IPS-20b (cell line): Measurements from ENCODE around the gene IL1RAP.

Source experiments
- H3K27ac ChIP-seq: one replicate; pipeline ENCODE4 v1.5.1; 2013; ENCODE audit warnings: low read length
- H3K27me3 ChIP-seq: 2 replicates; pipeline ENCODE4 v1.6.1; 2013; ENCODE audit warnings: mild to moderate bottlenecking, low read length, inconsistent platforms; ENCODE audit not compliant: insufficient read depth
- H3K36me3 ChIP-seq: 2 replicates; pipeline ENCODE4 v1.6.1; 2013; ENCODE audit warnings: low read depth, mild to moderate bottlenecking, inconsistent platforms, low read length, moderate library complexity; ENCODE audit not compliant: insufficient read depth
- H3K4me1 ChIP-seq: 2 replicates; pipeline ENCODE4 v1.6.1; 2013; ENCODE audit warnings: mild to moderate bottlenecking, control low read depth, inconsistent platforms, low read length, moderate library complexity; ENCODE audit not compliant: insufficient read depth
- H3K4me3 ChIP-seq: 2 replicates; pipeline ENCODE4 v1.5.1; 2013; ENCODE audit warnings: mild to moderate bottlenecking, low read length, inconsistent platforms
- H3K9ac ChIP-seq: 2 replicates; pipeline ENCODE4 v1.6.1; 2013; ENCODE audit warnings: low read depth, mild to moderate bottlenecking, inconsistent platforms, low read length, moderate library complexity
- H3K9me3 ChIP-seq: 2 replicates; pipeline ENCODE4 v1.6.1; 2013; ENCODE audit warnings: mild to moderate bottlenecking, low read depth, low read length, inconsistent platforms; ENCODE audit not compliant: insufficient read depth

The IL1RAP gene

GRCh38 chr3:190533511-190534281, 19.8 kb downstream of the IL1RAP start:
- Histone ChIP-seq H3K9ac (no peak overlapping the region), H3K36me3 (no peaks in the 10 kb centered on the region), H3K4me3 (no peak overlapping the region), H3K27ac (no peak overlapping the region), H3K27me3 (peaks cover 13% of the 10 kb centered on the region; the same call in 1 of the 2 replicates), H3K4me1 (no peaks in the 10 kb centered on the region; the same call in 1 of the 2 replicates), H3K9me3 (no peaks in the 10 kb centered on the region)

DNA sequence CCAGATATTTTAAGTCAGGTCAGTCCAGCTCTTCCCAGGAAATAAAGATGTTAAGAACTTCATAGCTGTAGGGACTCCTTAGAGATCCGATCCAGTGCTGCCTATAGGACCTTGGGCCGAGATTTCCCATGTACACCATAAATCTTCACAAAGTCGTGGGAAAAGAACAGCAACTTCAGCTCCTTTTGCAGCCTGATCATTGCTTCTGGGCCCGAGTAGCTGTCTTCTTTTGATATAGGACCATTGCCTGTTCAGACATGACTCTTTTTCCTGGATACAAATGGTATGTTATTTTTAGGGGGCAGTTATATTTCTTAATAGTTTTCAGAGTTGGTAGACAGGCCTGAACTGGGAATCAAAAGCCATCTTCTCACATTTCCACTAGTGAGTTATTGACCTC, 20.5 kb downstream of the IL1RAP start:
- H3K4me3 ChIP-seq: no peak overlapping the region
- H3K9ac ChIP-seq: no peak overlapping the region
- H3K27ac ChIP-seq: no peak overlapping the region
- H3K9me3 ChIP-seq: no peaks in the 10 kb centered on the region
- H3K27me3 ChIP-seq: peaks cover 20% of the 10 kb centered on the region; the same call in 1 of the 2 replicates
- no peaks in the 10 kb centered on the region for H3K36me3 ChIP-seq
- no peaks in the 10 kb centered on the region; the same call in 1 of the 2 replicates for H3K4me1 ChIP-seq

- H3K9ac ChIP-seq: no peak overlapping the region
- H3K27me3 ChIP-seq: peaks cover 25% of the 10 kb centered on the region
- H3K27ac ChIP-seq: no peak overlapping the region
- H3K36me3 ChIP-seq: no peaks in the 10 kb centered on the region
- no peaks in the 10 kb centered on the region for H3K9me3 ChIP-seq
- H3K4me3 ChIP-seq: no peak overlapping the region
- peaks cover 2% of the 10 kb centered on the region; the same call in 1 of the 2 replicates for H3K4me1 ChIP-seq
Observed at GRCh38 chr3:190534986-190535385, 21.1 kb downstream of the IL1RAP start.

- peaks cover 5% of the 10 kb centered on the region; the same call in 1 of the 2 replicates for H3K4me1 ChIP-seq
- no peaks in the 10 kb centered on the region for H3K9me3 ChIP-seq
Observed at GRCh38 chr3:190537146-190537545, 23.3 kb downstream of the IL1RAP start.

GRCh38 chr3:190538288-190538687, 24.4 kb downstream of the IL1RAP start:
- H3K9ac ChIP-seq: no peak overlapping the region
- H3K9me3 ChIP-seq: no peaks in the 10 kb centered on the region
- peaks cover 5% of the 10 kb centered on the region; the same call in 1 of the 2 replicates for H3K4me1 ChIP-seq
- H3K27me3 ChIP-seq: peaks cover 58% of the 10 kb centered on the region
- no peaks in the 10 kb centered on the region for H3K36me3 ChIP-seq
- no peak overlapping the region for H3K4me3 ChIP-seq
- no peak overlapping the region for H3K27ac ChIP-seq

More at GRCh38 chr3:190537146-190537545, 23.3 kb downstream of the IL1RAP start:
- peaks cover 46% of the 10 kb centered on the region for H3K27me3 ChIP-seq
- H3K4me3 ChIP-seq: no peak overlapping the region
- no peak overlapping the region for H3K27ac ChIP-seq
- no peaks in the 10 kb centered on the region for H3K36me3 ChIP-seq
- no peak overlapping the region for H3K9ac ChIP-seq

DNA sequence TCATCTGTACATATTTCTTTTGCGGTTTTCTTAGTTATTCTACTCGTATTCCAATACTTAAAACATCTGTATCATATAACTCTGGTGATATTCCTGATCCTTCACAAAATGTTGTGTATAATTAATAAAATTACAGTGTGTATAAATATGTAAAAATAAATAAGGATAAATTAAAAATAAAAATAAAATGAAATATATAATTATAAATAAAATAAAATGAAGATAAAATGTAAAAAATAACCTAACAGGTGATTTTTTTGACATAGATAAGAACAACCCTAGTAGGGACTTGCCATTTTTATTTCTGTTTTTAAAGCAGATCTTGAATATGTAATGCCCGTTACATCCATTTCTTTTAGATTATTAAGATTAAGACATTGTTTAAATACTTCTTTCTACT, 25.6 kb downstream of the IL1RAP start:
- H3K9me3 ChIP-seq: no peaks in the 10 kb centered on the region
- H3K27me3 ChIP-seq: peaks cover 67% of the 10 kb centered on the region
- peaks cover 5% of the 10 kb centered on the region; the same call in 1 of the 2 replicates for H3K4me1 ChIP-seq
- no peak overlapping the region for H3K4me3 ChIP-seq
- H3K36me3 ChIP-seq: no peaks in the 10 kb centered on the region
- H3K27ac ChIP-seq: no peak overlapping the region
- no peak overlapping the region for H3K9ac ChIP-seq

DNA sequence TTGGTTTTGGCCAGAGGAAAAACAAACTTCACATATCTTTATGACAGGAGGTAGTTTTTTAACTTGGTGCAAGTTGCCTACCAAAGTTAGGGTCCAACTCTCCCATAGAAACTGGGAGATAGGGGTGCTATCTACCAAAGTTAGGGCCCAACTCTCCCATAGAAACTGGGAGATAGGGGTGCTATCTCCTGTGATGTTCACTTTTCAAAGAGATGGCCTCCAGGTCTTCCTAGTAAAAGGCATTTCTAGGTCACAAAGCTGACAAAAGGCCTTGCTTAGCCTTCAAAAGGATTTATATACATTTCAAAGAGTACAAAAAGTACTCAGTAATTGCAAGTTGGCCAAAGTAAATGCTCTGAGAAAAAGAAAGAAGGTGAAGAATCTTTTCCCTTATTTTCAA, 27.1 kb downstream of the IL1RAP start:
- H3K36me3 ChIP-seq: no peaks in the 10 kb centered on the region

GRCh38 chr3:190541560-190541959, 27.7 kb downstream of the IL1RAP start:
- H3K27ac ChIP-seq: no peak overlapping the region
- H3K9ac ChIP-seq: no peak overlapping the region
- no peak overlapping the region for H3K4me3 ChIP-seq
- H3K4me1 ChIP-seq: peaks cover 10% of the 10 kb centered on the region; the same call in 1 of the 2 replicates
- no peaks in the 10 kb centered on the region for H3K9me3 ChIP-seq
- H3K27me3 ChIP-seq: peaks cover 73% of the 10 kb centered on the region
- H3K36me3 ChIP-seq: no peaks in the 10 kb centered on the region

More for the DNA sequence above, 27.1 kb downstream of the IL1RAP start:
- H3K4me1 ChIP-seq: peaks cover 6% of the 10 kb centered on the region; the same call in 1 of the 2 replicates
- H3K4me3 ChIP-seq: no peak overlapping the region
- peaks cover 73% of the 10 kb centered on the region for H3K27me3 ChIP-seq
- H3K9me3 ChIP-seq: no peaks in the 10 kb centered on the region
- no peak overlapping the region for H3K9ac ChIP-seq
- no peak overlapping the region for H3K27ac ChIP-seq

DNA sequence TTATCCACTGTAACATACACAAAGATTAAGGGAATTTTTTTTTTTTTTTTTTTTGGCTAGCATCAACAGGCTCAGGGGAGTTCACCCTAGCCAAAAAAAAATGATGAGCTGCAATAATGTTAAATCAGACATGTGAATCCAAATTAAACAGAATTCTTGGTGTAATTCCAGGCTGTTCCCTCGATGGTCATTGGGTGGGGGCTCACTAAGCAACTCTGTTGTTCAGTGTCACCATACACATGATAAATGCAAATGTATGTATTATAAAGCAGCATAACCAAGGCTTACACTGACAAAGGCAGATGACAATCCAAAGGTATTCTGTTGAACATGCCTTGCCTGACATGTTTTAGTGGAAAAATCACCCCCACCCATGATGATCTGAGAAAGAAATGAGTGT, 29.0 kb downstream of the IL1RAP start:
- Histone ChIP-seq H3K27ac (no peak overlapping the region), H3K9me3 (no peaks in the 10 kb centered on the region), H3K9ac (no peak overlapping the region), H3K27me3 (peaks cover 69% of the 10 kb centered on the region), H3K36me3 (no peaks in the 10 kb centered on the region), H3K4me3 (no peak overlapping the region), H3K4me1 (peaks cover 18% of the 10 kb centered on the region; the same call in 1 of the 2 replicates)

DNA sequence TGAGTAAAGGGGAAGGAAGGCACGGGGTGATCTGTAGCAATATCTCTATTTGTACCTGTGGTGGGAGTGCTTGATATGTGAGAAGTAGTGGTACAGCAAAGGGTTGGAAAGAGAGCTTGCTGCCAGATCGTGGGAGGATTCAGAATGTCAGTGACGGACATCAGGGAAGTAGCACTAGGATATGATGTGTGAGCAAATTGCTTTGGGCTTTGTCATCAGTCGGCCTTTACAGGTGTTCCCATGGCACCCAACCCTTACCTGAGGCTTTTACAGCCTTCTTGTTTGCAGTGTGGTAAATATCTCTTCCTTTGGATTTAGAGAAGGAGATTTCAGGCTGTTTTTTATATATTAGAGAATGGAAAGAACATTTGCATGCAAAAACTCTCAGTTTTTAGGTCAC, 29.8 kb downstream of the IL1RAP start:
- Histone ChIP-seq H3K36me3 (no peaks in the 10 kb centered on the region), H3K9ac (no peak overlapping the region), H3K9me3 (no peaks in the 10 kb centered on the region), H3K4me3 (no peak overlapping the region), H3K4me1 (peaks cover 18% of the 10 kb centered on the region; the same call in 1 of the 2 replicates), H3K27me3 (peaks cover 61% of the 10 kb centered on the region), H3K27ac (no peak overlapping the region)

GRCh38 chr3:190545191-190545590, 31.3 kb downstream of the IL1RAP start:
- Histone ChIP-seq H3K27ac (no peak overlapping the region), H3K4me1 (peaks cover 15% of the 10 kb centered on the region; the same call in 1 of the 2 replicates)

More at GRCh38 chr3:190545191-190545590, 31.3 kb downstream of the IL1RAP start:
- no peak overlapping the region for H3K9ac ChIP-seq
- no peak overlapping the region for H3K4me3 ChIP-seq
- H3K27me3 ChIP-seq: peaks cover 46% of the 10 kb centered on the region
- H3K9me3 ChIP-seq: no peaks in the 10 kb centered on the region
- no peaks in the 10 kb centered on the region for H3K36me3 ChIP-seq
